SK-N-SH (cell line): ENCODE results near the gene MRPS23. TPM values are rescaled to one million over a fixed set of nuclear protein-coding genes. Genes with fewer than 3 reads are reported as not detected.

Experiments
- CTCF ChIA-PET: fragments of 300-600, 350-600 bp; formaldehyde crosslinking; extraction: SDS; loops from one replicate; lab custom pipeline; 2021; lab: Yijun Ruan, JAX
- POLR2A ChIA-PET: fragments of 350-600 bp; sonication (Branson Sonifier 250); formaldehyde crosslinking; extraction: SDS; loops from one replicate; lab custom pipeline; 2020; ENCODE audit warnings: antibody characterized with exemption, inconsistent platforms; lab: Yijun Ruan, JAX
- DNase-seq: peaks from one replicate; pipeline ENCODE4 v3.0.0; 2012
- H2AFZ ChIP-seq: fragments of 200-600 bp; sonication (generic); 2 replicates; pipeline ENCODE4 v1.8.1; 2016; ENCODE audit warnings: antibody characterized with exemption, mild to moderate bottlenecking, low read depth
- H3F3A ChIP-seq: fragments of 200-600 bp; sonication (generic); replicated peaks from 2 replicates; pipeline ENCODE3; 2016; ENCODE audit warnings: antibody characterized with exemption, mild to moderate bottlenecking; ENCODE audit not compliant: insufficient read depth
- H3K27ac ChIP-seq, 2 experiments: fragments of 200-500 bp in 1 of 2; fragments of 200-600 bp in 1 of 2; sonication (Bioruptor generic) in 1 of 2; sonication (generic), shearing (Covaris generic) in 1 of 2; 2 replicates each; pipeline versions ENCODE4 v1.5.1 to v1.6.1; 2014 to 2016; ENCODE audit warnings: low read depth in 2 of 2, inconsistent platforms in 1 of 2, low read length in 1 of 2, mild to moderate bottlenecking in 1 of 2, mixed read lengths in 1 of 2
- H3K27me3 ChIP-seq: fragments of 200-600 bp; sonication (generic), shearing (Covaris generic); 2 replicates; pipeline ENCODE4 v1.6.1; 2016; ENCODE audit warnings: mixed run types; ENCODE audit not compliant: insufficient read depth
- H3K36me3 ChIP-seq, 2 experiments: fragments of 200-500 bp in 1 of 2; fragments of 200-600 bp in 1 of 2; sonication (Bioruptor generic) in 1 of 2; sonication (generic) in 1 of 2; replicated peaks in 1 of 2; 2 replicates each; pipeline versions ENCODE3 to v1.5.1; 2014 to 2016; ENCODE audit warnings: low read length in 1 of 2, mild to moderate bottlenecking in 1 of 2; ENCODE audit not compliant: insufficient read depth in 2 of 2, control insufficient read depth in 1 of 2
- H3K4me1 ChIP-seq, 2 experiments: fragments of 200-500 bp in 1 of 2; fragments of 200-600 bp in 1 of 2; sonication (Bioruptor generic) in 1 of 2; sonication (generic), shearing (Covaris generic) in 1 of 2; 2 replicates each; pipeline versions ENCODE4 v1.5.1 to v1.6.1; 2014 to 2016; ENCODE audit warnings: low read depth in 1 of 2, low read length in 1 of 2, mixed run types in 1 of 2; ENCODE audit not compliant: insufficient read depth in 2 of 2, control insufficient read depth in 1 of 2
- H3K4me2 ChIP-seq: fragments of 200-600 bp; sonication (generic), shearing (Covaris generic); 2 replicates; pipeline ENCODE4 v1.6.1; 2017; ENCODE audit warnings: mixed run types
- H3K4me3 ChIP-seq, 2 experiments: fragments of 200-500 bp in 1 of 2; fragments of 200-600 bp in 1 of 2; sonication (Bioruptor generic) in 1 of 2; sonication (generic), shearing (Covaris generic) in 1 of 2; 2 replicates each; pipeline versions ENCODE4 v1.5.1 to v1.8.1; 2014 to 2016; ENCODE audit warnings: low read depth in 2 of 2, inconsistent platforms in 1 of 2, low read length in 1 of 2, mild to moderate bottlenecking in 1 of 2, mixed read lengths in 1 of 2, moderate library complexity in 1 of 2
- H3K79me2 ChIP-seq: fragments of 200-600 bp; sonication (generic); 2 replicates; pipeline ENCODE4 v1.8.1; 2017; ENCODE audit warnings: mild to moderate bottlenecking; ENCODE audit not compliant: insufficient read depth
- H3K9ac ChIP-seq: fragments of 200-600 bp; sonication (generic); 2 replicates; pipeline ENCODE4 v1.6.1; 2017; ENCODE audit warnings: mixed run types
- H3K9me2 ChIP-seq: fragments of 200-600 bp; sonication (generic); 2 replicates; pipeline ENCODE4 v1.6.1; 2017; ENCODE audit warnings: mixed run types
- H3K9me3 ChIP-seq: fragments of 200-600 bp; sonication (generic); 2 replicates; pipeline ENCODE4 v1.6.1; 2017; ENCODE audit warnings: mixed run types, mild to moderate bottlenecking, moderate library complexity
- H4K20me1 ChIP-seq: fragments of 200-600 bp; sonication (generic); 2 replicates; pipeline ENCODE4 v1.6.1; 2017; ENCODE audit warnings: mild to moderate bottlenecking, mixed run types; ENCODE audit not compliant: insufficient read depth
- EP300 ChIP-seq, 2 experiments: IDR thresholded peaks; 2 replicates each; pipeline versions ENCODE4 v1.4.0 to v1.6.1; 2012; ENCODE audit warnings: borderline replicate concordance in 1 of 2, low read depth in 1 of 2, low read length in 1 of 2
- GABPA ChIP-seq: IDR thresholded peaks from 2 replicates; pipeline ENCODE4 v1.4.0; 2012; ENCODE audit warnings: low read depth, mild to moderate bottlenecking
- GATA2 ChIP-seq: sonication (generic); formaldehyde crosslinking; IDR thresholded peaks from 2 replicates; pipeline ENCODE4 v1.5.0; 2020; ENCODE audit warnings: mild to moderate bottlenecking, missing genetic modification reagents
- IRF3 ChIP-seq: fragments of 150-350 bp; IDR thresholded peaks from 2 replicates; pipeline ENCODE4 v1.6.1; 2016; ENCODE audit warnings: mild to moderate bottlenecking, low read depth, low read length
- JUND ChIP-seq: IDR thresholded peaks from 2 replicates; pipeline ENCODE4 v1.4.0; 2012
- RAD21 ChIP-seq: IDR thresholded peaks from 2 replicates; pipeline ENCODE4 v1.6.1; 2012; ENCODE audit warnings: mild to moderate bottlenecking, low read length
- REST ChIP-seq: IDR thresholded peaks from 2 replicates; pipeline ENCODE4 v1.6.1; 2012; ENCODE audit warnings: mild to moderate bottlenecking, low read depth, low read length, moderate library complexity
- RXRA ChIP-seq: IDR thresholded peaks from 2 replicates; pipeline ENCODE4 v1.4.0; 2012; ENCODE audit warnings: low read depth, mild to moderate bottlenecking, borderline replicate concordance
- TAF1 ChIP-seq: IDR thresholded peaks from 2 replicates; pipeline ENCODE4 v1.6.1; 2012; ENCODE audit warnings: low read depth, mild to moderate bottlenecking, low read length, moderate library complexity, borderline replicate concordance
- TCF12 ChIP-seq: IDR thresholded peaks from 2 replicates; pipeline ENCODE4 v1.4.0; 2012
- ZBTB33 ChIP-seq: IDR thresholded peaks from 2 replicates; pipeline ENCODE4 v1.4.0; 2012; ENCODE audit warnings: low read depth, borderline replicate concordance
- WGBS: methylation state at CpG from one replicate; pipeline ENCODE4 v1.1.6; 2017; ENCODE audit warnings: low lambda C conversion rate; 5-methylcytosine and 5-hydroxymethylcytosine counted together
- polyA plus RNA-seq, 3 experiments: library from polyadenylated mRNA; depleted of rRNA; stranded (reverse); fragments of >200 nt; gene quantifications; 2 replicates each; pipeline ENCODE4 v1.2.3, GENCODE V29; 2012
- TF ChIP-seq, protein P1 (sequence below): IDR thresholded peaks from 2 replicates; pipeline ENCODE4 v1.4.0; 2012; ENCODE audit warnings: low read depth, borderline replicate concordance
- TF ChIP-seq, protein P2 (sequence below): fragments of 200-600 bp; sonication (generic); IDR thresholded peaks from 2 replicates; pipeline ENCODE4 v1.6.1; 2017; ENCODE audit warnings: antibody characterized with exemption, mild to moderate bottlenecking, moderate library complexity
- TF ChIP-seq, protein P3 (sequence below): IDR thresholded peaks from 2 replicates; pipeline ENCODE4 v1.4.0; 2012; ENCODE audit warnings: low read depth

The MRPS23 gene
- polyA plus RNA-seq, 1 of the 3 experiments (the other 2 are of a cell fraction): 105 TPM

GRCh38 chr17:57858838-57859237 is 9.0 kb upstream of the MRPS23 start:
- no peak for TF ChIP-seq IRF3
- no peak for TF ChIP-seq GATA2
- TF ChIP-seq, protein P1, sequence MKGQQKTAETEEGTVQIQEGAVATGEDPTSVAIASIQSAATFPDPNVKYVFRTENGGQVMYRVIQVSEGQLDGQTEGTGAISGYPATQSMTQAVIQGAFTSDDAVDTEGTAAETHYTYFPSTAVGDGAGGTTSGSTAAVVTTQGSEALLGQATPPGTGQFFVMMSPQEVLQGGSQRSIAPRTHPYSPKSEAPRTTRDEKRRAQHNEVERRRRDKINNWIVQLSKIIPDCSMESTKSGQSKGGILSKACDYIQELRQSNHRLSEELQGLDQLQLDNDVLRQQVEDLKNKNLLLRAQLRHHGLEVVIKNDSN: no peak
- TF ChIP-seq RXRA: no peak
- no peak for TF ChIP-seq JUND
- no peak for TF ChIP-seq EP300 (IDR thresholded peaks at IDR 0.05; ENCODE audit: borderline replicate concordance in 1 of 2, low read depth in 1 of 2, low read length in 1 of 2)
- no peak for TF ChIP-seq TAF1
- TF ChIP-seq ZBTB33: no peak
- TF ChIP-seq RAD21: no peak
- no peak for TF ChIP-seq TCF12
- no peak for TF ChIP-seq REST
- no peak for TF ChIP-seq GABPA
- TF ChIP-seq, protein P2, sequence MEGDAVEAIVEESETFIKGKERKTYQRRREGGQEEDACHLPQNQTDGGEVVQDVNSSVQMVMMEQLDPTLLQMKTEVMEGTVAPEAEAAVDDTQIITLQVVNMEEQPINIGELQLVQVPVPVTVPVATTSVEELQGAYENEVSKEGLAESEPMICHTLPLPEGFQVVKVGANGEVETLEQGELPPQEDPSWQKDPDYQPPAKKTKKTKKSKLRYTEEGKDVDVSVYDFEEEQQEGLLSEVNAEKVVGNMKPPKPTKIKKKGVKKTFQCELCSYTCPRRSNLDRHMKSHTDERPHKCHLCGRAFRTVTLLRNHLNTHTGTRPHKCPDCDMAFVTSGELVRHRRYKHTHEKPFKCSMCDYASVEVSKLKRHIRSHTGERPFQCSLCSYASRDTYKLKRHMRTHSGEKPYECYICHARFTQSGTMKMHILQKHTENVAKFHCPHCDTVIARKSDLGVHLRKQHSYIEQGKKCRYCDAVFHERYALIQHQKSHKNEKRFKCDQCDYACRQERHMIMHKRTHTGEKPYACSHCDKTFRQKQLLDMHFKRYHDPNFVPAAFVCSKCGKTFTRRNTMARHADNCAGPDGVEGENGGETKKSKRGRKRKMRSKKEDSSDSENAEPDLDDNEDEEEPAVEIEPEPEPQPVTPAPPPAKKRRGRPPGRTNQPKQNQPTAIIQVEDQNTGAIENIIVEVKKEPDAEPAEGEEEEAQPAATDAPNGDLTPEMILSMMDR: no peak
- TF ChIP-seq, protein P3, sequence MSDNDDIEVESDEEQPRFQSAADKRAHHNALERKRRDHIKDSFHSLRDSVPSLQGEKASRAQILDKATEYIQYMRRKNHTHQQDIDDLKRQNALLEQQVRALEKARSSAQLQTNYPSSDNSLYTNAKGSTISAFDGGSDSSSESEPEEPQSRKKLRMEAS: no peak
- Histone ChIP-seq H3K9ac (no peak overlapping the region), H3K79me2 (no peaks in the 10 kb centered on the region), H3K9me3 (no peaks in the 10 kb centered on the region), H3K4me2 (no peak overlapping the region), H3K9me2 (no peaks in the 10 kb centered on the region), H3K27me3 (no peaks in the 10 kb centered on the region), H3K4me1 (peaks cover 14 to 22% of the 10 kb centered on the region in 2 experiments; a peak in 3 of 4 replicates), H2AFZ (no peak overlapping the region), H4K20me1 (no peaks in the 10 kb centered on the region), H3K36me3 (no peaks in the 10 kb centered on the region), H3F3A (peaks cover 21% of the 10 kb centered on the region), H3K27ac (no peak overlapping the region), H3K4me3 (no peak overlapping the region)
- DNase-seq: no peak
- CTCF ChIA-PET: interaction anchor here (0.9 to 25.6 kb wide), 36 partner anchors 9 to 871 kb away, joined by 3 to 1002 read pairs (median 8); partner anchors contain the start of genes DYNLL2, MRPS23, SRSF1 and VEZF1
- 94% methylated on average over 5 of the region's 5 CpGs for WGBS
- POLR2A ChIA-PET: interaction anchor here (0.8 to 4.7 kb wide), 5 partner anchors 131 to 254 kb away, joined by 3 to 23 read pairs (median 6); no protein-coding TSS in a partner anchor
